Measurements from ENCODE around the gene ELMO1.

GRCh38 chr7:36945612-36946400 is 502.9 kb downstream of the ELMO1 start:
- TF ChIP-seq EZH2 (IDR thresholded peaks at IDR 0.05; ENCODE audit: borderline replicate concordance, low read depth, low read length, severe bottlenecking) (no peak), CTCF (IDR thresholded peaks at IDR 0.05; ENCODE audit: borderline replicate concordance, extremely low read depth, low read length, poor library complexity, severe bottlenecking) (no peak)

Measured in DND-41 (cell line).